GM21367 (cell line): ENCODE data around the gene CNTNAP4.

Experiments
- ATAC-seq: cut with Tn5 transposase; IDR thresholded peaks from one replicate; pipeline ENCODE4 v1.9.1; 2021; ENCODE audit not compliant: unreplicated experiment

Gene CNTNAP4

GRCh38 chr16:76387994-76388393 is 110.8 kb downstream of the CNTNAP4 start:
- ATAC-seq = no peak

- no peak for ATAC-seq
Observed at GRCh38 chr16:76389126-76389525, 111.9 kb downstream of the CNTNAP4 start.

DNA sequence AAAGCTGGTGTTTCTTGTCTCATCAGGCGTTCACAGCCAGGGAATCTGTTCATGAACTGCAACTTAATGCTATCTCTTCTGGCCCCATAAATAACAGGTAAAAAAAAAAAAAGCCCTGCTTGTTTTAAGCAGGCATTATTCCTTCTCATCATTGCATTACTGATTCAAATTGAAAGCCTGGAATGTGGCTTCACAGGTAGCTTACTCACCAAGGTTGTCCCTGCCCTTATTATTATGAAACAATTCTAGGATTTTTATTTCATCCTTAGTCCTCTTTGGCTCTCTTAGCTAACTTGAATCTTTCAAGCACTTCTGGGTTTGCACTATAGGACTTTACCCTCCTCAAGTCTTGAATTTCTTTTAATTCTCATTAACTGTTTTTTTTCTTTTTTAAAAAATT is 113.3 kb downstream of the CNTNAP4 start:
- ATAC-seq = no peak

- ATAC-seq = no peak
Observed at GRCh38 chr16:76396977-76397376, 119.8 kb downstream of the CNTNAP4 start.

DNA sequence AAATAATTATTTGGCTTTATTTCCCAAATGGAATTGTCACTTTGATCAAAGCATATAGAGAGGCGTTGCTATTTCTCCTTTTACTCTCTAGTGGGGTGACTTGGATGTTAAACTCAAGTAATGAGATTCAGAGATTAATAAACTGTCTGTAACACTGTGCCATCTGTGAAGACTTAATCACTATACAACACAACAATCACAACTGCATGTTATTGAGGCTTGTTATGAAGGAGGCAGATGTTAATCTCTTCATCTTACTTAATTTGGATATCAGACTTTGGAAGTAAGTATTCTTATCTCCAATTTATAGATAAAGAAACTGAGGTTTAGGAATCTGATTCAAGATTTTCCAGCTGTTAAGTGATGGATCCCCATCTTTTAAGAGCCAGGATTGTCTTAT is 132.5 kb downstream of the CNTNAP4 start:
- no peak for ATAC-seq

GRCh38 chr16:76421571-76421970 is 144.4 kb downstream of the CNTNAP4 start:
- no peak for ATAC-seq

- ATAC-seq = no peak
Observed at GRCh38 chr16:76428858-76429257, 151.7 kb downstream of the CNTNAP4 start.

DNA sequence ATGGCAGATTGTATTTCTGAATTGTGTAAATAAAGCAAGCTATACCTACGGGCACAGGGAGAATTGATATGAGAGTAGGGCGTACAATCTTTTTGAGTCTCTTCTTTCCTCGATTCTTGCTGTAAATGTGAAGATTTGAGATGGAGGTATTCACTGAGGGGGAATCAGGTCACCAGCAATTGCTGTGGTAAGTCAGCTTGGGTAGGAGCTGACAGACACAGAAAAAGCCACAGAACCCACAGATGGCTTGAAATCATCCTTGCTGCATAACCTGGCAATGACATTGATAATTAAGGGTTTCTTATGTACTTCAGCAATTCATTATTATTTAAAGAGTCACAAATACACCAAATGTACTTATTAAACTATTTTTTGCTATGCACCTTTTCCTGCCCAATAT is 164.2 kb downstream of the CNTNAP4 start:
- ATAC-seq = no peak

DNA sequence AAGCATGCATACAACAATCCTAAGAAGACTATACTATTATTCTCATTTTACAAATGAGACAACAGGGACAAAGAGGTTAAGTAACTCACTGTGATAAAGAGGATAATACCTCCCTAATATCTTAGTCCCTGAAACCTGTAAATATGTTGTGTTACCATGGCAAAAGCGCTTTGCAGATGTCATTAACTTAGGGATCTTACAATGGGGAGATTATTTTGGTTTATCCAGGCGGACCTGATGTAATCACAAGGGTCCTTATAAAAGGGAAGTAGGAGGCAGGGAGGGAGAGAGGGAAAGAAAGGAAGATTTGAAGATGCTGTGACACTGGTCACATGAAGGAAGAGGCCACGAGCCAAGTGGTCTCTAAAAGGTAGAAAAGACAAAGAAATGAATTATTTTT is 164.7 kb downstream of the CNTNAP4 start:
- no peak for ATAC-seq

- no peak for ATAC-seq
Observed at GRCh38 chr16:76443973-76444372, 166.8 kb downstream of the CNTNAP4 start.

DNA sequence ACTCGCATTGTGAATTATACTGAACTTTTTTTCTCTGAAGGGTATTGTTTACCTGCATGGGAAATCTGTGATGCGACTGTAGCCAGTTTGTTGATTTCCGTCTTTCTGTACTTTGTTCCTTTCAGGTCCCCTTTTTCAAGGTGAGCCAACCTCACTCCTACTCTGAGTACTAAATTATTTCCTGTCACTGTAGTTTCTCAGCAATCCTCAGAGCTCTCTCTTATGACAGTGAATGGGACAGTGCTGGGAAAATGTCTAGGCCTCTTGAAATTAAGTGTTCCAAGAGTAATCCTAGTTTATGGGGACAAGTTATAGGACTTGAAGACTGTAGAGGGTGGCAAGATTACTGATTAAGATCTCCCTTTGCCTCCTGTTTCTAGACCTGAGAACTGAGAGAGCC is 167.6 kb downstream of the CNTNAP4 start:
- ATAC-seq = no peak

DNA sequence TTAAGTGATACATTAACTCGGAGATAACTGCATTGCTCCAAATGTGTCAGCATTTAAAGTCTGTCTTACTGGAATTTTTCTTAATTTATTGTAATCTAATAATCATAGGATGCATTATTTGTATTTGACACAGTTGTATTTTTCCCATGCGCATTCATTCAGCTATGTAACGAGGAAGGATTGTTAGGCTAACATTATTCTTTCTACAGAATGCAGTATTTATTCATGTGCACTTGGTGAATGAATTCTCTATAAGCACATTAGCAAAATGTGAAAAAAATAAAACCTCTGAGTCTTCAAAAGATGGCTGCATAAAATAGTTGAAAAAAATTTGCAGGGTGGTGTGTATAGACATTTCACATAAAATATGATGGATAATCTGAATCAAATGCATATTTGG is 168.6 kb downstream of the CNTNAP4 start:
- ATAC-seq = no peak

DNA sequence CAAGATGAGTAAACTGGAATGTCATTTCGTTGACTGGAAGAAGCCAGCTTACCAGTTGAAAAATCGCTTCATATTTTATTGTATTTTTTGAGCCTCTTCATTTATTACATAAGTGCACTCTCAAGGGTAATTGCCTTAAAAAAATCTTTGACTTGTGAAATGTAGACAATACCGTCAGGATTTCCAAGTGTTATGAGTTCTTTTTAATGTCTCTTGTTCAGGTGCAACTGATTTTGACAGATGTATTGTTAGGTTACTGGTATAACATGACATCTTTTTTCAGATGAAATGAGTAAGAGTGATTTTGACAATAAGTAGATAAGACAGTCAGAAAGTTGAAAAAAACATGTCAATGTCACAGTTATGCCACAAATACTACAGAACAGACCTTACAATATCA is 169.1 kb downstream of the CNTNAP4 start:
- no peak for ATAC-seq

GRCh38 chr16:76450890-76451289 is 173.7 kb downstream of the CNTNAP4 start:
- ATAC-seq = no peak

GRCh38 chr16:76455257-76455656 is 178.1 kb downstream of the CNTNAP4 start:
- no peak for ATAC-seq

- ATAC-seq = no peak
Observed at GRCh38 chr16:76456016-76456415, 178.8 kb downstream of the CNTNAP4 start.

GRCh38 chr16:76459111-76459510 is 181.9 kb downstream of the CNTNAP4 start:
- ATAC-seq = no peak

DNA sequence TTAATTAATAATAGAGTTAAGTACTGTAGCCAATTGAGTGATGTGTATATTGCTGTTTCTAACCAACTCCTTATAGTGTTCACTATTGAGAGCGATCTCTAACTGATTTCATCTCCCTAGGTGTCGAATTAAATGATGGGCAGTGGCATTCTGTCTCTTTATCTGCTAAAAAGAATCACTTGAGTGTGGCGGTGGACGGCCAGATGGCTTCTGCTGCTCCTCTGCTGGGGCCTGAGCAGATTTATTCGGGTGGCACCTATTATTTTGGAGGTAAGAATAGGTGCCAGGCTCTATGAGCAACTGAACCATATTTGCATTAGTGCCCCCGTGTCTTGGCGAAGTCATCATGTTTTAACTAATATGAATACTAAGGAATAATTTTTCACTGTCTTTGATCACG is 184.6 kb downstream of the CNTNAP4 start:
- ATAC-seq = no peak

DNA sequence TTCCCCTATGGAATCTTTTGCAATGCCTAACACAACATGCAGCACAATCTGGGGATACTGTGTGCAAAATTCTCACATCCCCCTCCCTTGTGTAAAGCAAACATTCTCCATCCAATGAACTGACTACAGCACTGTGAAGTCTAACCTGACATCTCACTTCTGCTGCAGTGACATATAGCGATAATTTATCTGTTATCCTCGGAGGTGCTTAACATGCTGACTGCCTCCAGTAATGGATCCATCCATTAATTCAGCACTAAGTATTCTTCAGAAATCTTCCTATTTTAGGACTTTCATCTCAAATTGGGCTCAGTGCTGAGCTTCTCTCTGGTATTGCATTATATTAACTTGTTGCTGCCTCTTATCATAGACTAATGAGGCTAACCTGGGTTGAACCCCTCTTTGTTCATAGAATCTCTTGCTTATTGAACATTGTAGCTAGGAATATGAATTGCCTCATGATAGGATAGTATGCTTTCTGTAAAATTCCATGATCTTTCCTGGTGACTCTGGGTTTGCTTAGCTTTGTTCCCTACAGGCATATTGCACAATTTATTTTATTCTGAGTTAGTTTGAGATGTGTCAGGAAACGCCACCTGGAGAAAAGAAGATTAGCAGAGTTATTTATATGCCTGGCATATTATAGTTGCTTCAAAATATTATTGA is 187.9 kb downstream of the CNTNAP4 start:
- no peak for ATAC-seq

GRCh38 chr16:76466871-76467270 is 189.7 kb downstream of the CNTNAP4 start:
- no peak for ATAC-seq

DNA sequence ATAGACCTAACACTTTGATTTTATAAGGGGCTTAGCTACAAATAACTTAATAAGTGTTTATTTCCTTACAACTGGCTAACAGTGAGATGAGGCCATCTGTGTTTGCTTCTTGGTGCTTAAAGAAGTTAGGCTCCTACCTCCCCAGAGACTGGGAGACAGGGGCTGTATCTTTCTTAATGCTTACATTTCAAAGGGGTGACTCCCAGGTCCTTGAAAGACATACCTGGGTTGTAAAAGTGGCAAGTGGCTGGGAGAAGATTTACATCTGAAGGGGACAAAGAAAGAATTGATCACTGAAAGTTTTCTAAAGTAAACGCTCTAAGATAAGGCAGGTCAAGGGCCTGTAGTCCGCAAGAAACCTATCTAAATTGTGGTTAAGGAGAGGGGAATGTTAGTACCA is 196.8 kb downstream of the CNTNAP4 start:
- ATAC-seq = no peak

- ATAC-seq = no peak
Observed at GRCh38 chr16:76478105-76478504, 200.9 kb downstream of the CNTNAP4 start.

DNA sequence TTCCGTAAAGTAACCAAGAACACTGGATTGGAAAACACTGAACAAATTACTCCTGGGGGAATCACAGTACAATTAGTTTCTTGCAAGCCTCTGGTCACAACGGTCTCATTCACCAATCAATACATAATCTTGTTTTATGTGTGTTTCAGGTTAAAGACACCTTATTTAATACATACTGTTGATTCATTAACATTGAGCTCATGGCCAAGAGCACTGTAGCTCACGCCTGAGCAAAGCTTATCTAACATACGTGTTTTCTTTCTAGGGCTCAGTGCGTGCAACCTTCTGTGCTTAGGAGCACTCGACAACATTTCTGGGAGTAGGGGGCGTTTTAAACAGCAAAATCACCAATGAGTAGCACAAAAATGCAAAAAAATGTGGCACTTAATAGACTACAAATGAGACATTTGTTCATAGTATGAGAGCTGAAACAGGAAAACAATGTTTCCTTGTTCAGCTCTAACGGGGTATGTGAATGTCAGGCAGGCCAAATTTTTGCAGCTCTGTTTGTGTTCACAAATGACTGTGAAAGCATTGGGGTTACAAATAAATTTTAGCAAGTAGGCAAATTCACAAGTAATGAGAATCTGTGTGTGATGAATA is 206.2 kb downstream of the CNTNAP4 start:
- ATAC-seq = no peak
